HepG2 (cell line): ENCODE data around the gene HADHA. TPM values are rescaled to one million over a fixed set of nuclear protein-coding genes. Genes with fewer than 3 reads are reported as not detected.

Source experiments
- ELF3 ChIP-seq: IDR thresholded peaks from 2 replicates; pipeline ENCODE4 v1.6.1; 2016; ENCODE audit warnings: missing genetic modification reagents, missing compliant biosample characterization
- ETV6 ChIP-seq: sonication (generic); formaldehyde crosslinking; conservative IDR thresholded peaks from 2 replicates; pipeline ENCODE4 v1.4.0; 2020; ENCODE audit warnings: missing genetic modification reagents
- HNRNPLL ChIP-seq: fragments of 200-400 bp; formaldehyde crosslinking; IDR thresholded peaks from 2 replicates; pipeline ENCODE4 v1.6.1; 2017; ENCODE audit warnings: mild to moderate bottlenecking, low read depth, low read length; ENCODE audit not compliant: poor library complexity, severe bottlenecking
- MBD4 ChIP-seq: IDR thresholded peaks from 2 replicates; pipeline ENCODE4 v1.6.1; 2012; ENCODE audit warnings: low read length, inconsistent platforms, borderline replicate concordance
- MXI1 ChIP-seq: IDR thresholded peaks from 3 replicates; pipeline ENCODE4 v1.6.1; 2012; ENCODE audit warnings: low read depth, low read length, inconsistent platforms, borderline replicate concordance
- RAD21 ChIP-seq: fragments of 450-650 bp; formaldehyde crosslinking; IDR thresholded peaks from 2 replicates; pipeline ENCODE4 v1.5.0; 2020; ENCODE audit warnings: mild to moderate bottlenecking
- RNF219 ChIP-seq: sonication (generic); formaldehyde crosslinking; IDR thresholded peaks from 2 replicates; pipeline ENCODE4 v1.5.0; 2020; ENCODE audit warnings: mild to moderate bottlenecking, missing genetic modification reagents
- SNAI1 ChIP-seq: sonication (generic); formaldehyde crosslinking; IDR thresholded peaks from 2 replicates; pipeline ENCODE4 v1.5.0; 2020; ENCODE audit warnings: mild to moderate bottlenecking, missing genetic modification reagents, borderline replicate concordance
- SNAPC4 ChIP-seq: sonication (generic); formaldehyde crosslinking; IDR thresholded peaks from 2 replicates; pipeline ENCODE4 v1.4.0; 2020; ENCODE audit warnings: mild to moderate bottlenecking, missing genetic modification reagents
- SP1 ChIP-seq, 2 experiments: fragments of 450-650 bp in 1 of 2; sonication (generic) in 1 of 2; formaldehyde crosslinking in 1 of 2; IDR thresholded peaks; 2 replicates each; pipeline versions ENCODE4 v1.4.0 to v1.6.1; 2016 to 2020; ENCODE audit warnings: missing genetic modification reagents in 1 of 2
- TERF1 ChIP-seq: sonication (generic); formaldehyde crosslinking; IDR thresholded peaks from 2 replicates; pipeline ENCODE4 v1.8.0; 2022; ENCODE audit warnings: mild to moderate bottlenecking, missing genetic modification reagents, moderate library complexity
- WIZ ChIP-seq: sonication (generic); formaldehyde crosslinking; IDR thresholded peaks from 2 replicates; pipeline ENCODE4 v1.5.1; 2020; ENCODE audit warnings: mild to moderate bottlenecking, missing genetic modification reagents
- ZNF20 ChIP-seq: sonication (generic); formaldehyde crosslinking; IDR thresholded peaks from 2 replicates; pipeline ENCODE4 v1.4.0; 2020; ENCODE audit warnings: mild to moderate bottlenecking, moderate library complexity, missing genetic modification reagents
- ZNF260 ChIP-seq: sonication (generic); formaldehyde crosslinking; IDR thresholded peaks from 2 replicates; pipeline ENCODE4 v1.4.0; 2020; ENCODE audit warnings: missing genetic modification reagents, low read depth, mild to moderate bottlenecking, borderline replicate concordance
- ZNF30 ChIP-seq: sonication (generic); formaldehyde crosslinking; IDR thresholded peaks from 2 replicates; pipeline ENCODE4 v1.5.0; 2020; ENCODE audit warnings: mild to moderate bottlenecking, missing genetic modification reagents
- ZNF570 ChIP-seq: sonication (generic); formaldehyde crosslinking; IDR thresholded peaks from 2 replicates; pipeline ENCODE4 v1.4.0; 2020; ENCODE audit warnings: mild to moderate bottlenecking, missing genetic modification reagents, borderline replicate concordance
- ZNF747 ChIP-seq: sonication (generic); formaldehyde crosslinking; IDR thresholded peaks from 2 replicates; pipeline ENCODE4 v1.8.1; 2023; ENCODE audit warnings: missing genetic modification reagents, mild to moderate bottlenecking, borderline replicate concordance
- ZNF768 ChIP-seq: sonication (generic); formaldehyde crosslinking; IDR thresholded peaks from 2 replicates; pipeline ENCODE4 v1.4.0; 2020; ENCODE audit warnings: missing genetic modification reagents
- polyA plus RNA-seq, 8 experiments: library from polyadenylated mRNA; depleted of rRNA in 3 of 8; stranded (reverse) in 7 of 8; unstranded in 1 of 8; fragments of >200 nt; fragmentation: Illumina TruSeq in 4 of 8; extraction: Trizol in 4 of 8; gene quantifications; 2 replicates each; pipeline versions ENCODE4 v1.2.1 to v1.2.3, GENCODE V29; 2011 to 2016; ENCODE audit warnings: low read depth in 4 of 8, missing spikeins in 1 of 8, mixed read lengths in 1 of 8; ENCODE audit not compliant: insufficient read depth in 1 of 8
- total RNA-seq, 5 experiments: library from RNA; depleted of rRNA; stranded (reverse); fragments of >200 nt; fragmentation: Illumina TruSeq; extraction: Trizol; gene quantifications; 2 replicates each; pipeline ENCODE4 v1.2.3, GENCODE V29; 2016; ENCODE audit warnings: low read depth in 1 of 5
- TF ChIP-seq, protein P1 (sequence below): sonication (generic); formaldehyde crosslinking; IDR thresholded peaks from 2 replicates; pipeline ENCODE4 v1.5.1; 2020; ENCODE audit warnings: mild to moderate bottlenecking, missing genetic modification reagents, borderline replicate concordance

HADHA gene
- total and polyA plus RNA-seq, 2 of the 13 experiments (the other 11 are each of a cell fraction or from before 2014, with no cell fraction given), result 102 to 270 TPM

DNA sequence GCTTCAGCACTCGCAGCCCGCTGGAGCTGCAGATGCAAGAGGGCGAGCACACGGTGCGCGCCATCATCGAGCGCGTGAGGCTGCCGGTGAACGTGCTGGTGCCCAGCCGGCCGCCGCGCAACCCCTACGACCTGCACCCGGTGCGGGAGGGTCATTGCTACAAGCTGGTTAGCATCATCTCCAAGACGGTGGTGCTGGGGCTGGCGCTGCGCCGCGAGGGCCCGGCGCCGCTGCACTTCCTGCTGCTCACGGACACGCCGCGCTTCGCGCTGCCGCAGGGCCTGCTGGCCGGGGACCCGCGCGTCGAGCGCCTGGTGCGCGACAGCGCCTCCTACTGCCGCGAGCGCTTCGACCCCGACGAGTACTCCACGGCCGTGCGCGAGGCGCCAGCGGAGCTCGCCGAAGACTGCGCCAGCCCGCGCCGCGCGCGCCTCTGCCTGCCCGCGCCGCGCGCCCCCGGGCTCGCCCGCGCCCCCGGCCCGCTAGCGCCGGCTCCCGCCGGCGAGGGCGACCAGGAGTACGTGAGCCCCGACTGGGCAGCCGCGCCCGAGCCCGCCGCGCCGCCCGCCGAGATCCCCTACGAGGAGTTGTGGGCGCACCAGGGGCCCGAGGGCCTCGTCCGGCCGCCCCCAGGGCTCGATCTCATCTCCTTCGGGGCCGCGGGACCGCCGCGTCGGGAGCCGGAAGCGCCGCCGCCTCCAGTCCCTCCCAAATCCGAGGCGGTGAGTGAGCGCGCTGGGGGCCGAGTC is 59.7 kb downstream of the HADHA start (continued):
- TF ChIP-seq SNAPC4 (CRISPR knock-in tag), result no peak
- no peak for TF ChIP-seq WIZ (CRISPR knock-in tag)
- TF ChIP-seq ZNF30 (CRISPR knock-in tag), result no peak
- TF ChIP-seq ETV6 (CRISPR knock-in tag), result no peak
- TF ChIP-seq SP1 (IDR thresholded peaks at IDR 0.05), result no peak
- no peak for TF ChIP-seq SP1 (CRISPR knock-in tag; IDR thresholded peaks at IDR 0.05)
- TF ChIP-seq ZNF747, result no peak
- TF ChIP-seq HNRNPLL, result no peak
- TF ChIP-seq ZNF260 (CRISPR knock-in tag), result no peak
- TF ChIP-seq MBD4, result no peak
- TF ChIP-seq, protein P1, sequence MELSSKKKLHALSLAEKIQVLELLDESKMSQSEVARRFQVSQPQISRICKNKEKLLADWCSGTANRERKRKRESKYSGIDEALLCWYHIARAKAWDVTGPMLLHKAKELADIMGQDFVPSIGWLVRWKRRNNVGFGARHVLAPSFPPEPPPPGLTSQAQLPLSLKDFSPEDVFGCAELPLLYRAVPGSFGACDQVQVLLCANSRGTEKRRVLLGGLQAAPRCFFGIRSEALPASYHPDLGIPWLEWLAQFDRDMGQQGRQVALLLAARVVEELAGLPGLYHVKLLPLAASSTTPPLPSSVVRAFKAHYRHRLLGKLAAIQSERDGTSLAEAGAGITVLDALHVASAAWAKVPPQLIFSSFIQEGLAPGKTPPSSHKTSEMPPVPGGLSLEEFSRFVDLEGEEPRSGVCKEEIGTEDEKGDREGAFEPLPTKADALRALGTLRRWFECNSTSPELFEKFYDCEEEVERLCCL (CRISPR knock-in tag), result no peak
- no peak for TF ChIP-seq RNF219 (CRISPR knock-in tag)
- peak; percentile 43; the same call in 1 of the 2 replicates for TF ChIP-seq RAD21 (CRISPR knock-in tag)
- no peak for TF ChIP-seq MXI1
- TF ChIP-seq TERF1 (CRISPR knock-in tag), result no peak
- TF ChIP-seq SNAI1 (CRISPR knock-in tag), result no peak
- TF ChIP-seq ZNF768 (CRISPR knock-in tag), result no peak
- no peak for TF ChIP-seq ELF3 (CRISPR knock-in tag)
- no peak for TF ChIP-seq ZNF570 (CRISPR knock-in tag)
- no peak for TF ChIP-seq ZNF20 (CRISPR knock-in tag)
